Measurements from ENCODE around the gene IPCEF1. TPM values are rescaled to one million over a fixed set of nuclear protein-coding genes. Genes with fewer than 3 reads are reported as not detected.

The IPCEF1 gene
- total RNA-seq, 1 donor from 2014 or later: 0.61 TPM

DNA sequence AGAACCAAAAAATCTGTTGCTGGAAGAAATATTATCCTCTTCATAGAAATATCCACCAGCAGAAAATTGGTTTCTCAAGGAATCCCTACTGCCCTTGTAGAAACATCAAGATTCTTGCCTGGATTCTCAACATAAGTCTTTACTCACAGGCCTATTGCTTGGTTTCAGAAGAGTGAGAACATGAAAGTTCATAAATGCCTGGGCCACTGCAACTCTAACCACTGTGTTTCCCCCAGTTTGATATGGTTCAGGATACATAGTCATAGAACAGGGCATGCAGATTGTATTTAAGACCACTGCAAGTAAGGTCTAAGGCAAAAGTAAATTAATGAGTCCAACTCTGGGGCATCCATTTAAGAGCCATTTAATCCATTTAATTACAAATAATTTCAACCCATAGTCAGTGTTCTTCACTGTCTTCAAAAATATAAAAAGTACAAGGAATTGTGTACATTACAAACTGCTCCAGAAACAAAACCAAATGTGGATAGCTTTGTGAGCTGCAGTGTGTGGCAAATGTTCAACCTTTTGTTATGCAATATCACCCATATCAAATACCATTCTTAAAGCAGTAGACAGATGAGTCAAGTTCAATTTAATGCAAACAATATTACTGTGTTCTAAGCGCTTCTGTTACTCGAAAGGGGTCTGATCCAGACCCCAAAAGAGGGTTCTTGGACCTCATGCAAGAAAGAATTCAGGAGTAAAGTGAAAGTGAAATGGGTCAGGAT lies 234.2 kb downstream of the IPCEF1 start:
- Mint-ChIP-seq H3K36me3 (ENCODE audit: unreplicated experiment) (no peaks in the 10 kb centered on the region), H3K9me3 (ENCODE audit: unreplicated experiment) (no peaks in the 10 kb centered on the region), H3K4me1 (ENCODE audit: low read depth, unreplicated experiment) (no peaks in the 10 kb centered on the region), H3K4me3 (ENCODE audit: unreplicated experiment) (no peak overlapping the region), H3K27me3 (ENCODE audit: unreplicated experiment) (peaks cover 3% of the 10 kb centered on the region), H3K27ac (ENCODE audit: unreplicated experiment) (no peak overlapping the region)
- TF ChIP-seq, protein P1, sequence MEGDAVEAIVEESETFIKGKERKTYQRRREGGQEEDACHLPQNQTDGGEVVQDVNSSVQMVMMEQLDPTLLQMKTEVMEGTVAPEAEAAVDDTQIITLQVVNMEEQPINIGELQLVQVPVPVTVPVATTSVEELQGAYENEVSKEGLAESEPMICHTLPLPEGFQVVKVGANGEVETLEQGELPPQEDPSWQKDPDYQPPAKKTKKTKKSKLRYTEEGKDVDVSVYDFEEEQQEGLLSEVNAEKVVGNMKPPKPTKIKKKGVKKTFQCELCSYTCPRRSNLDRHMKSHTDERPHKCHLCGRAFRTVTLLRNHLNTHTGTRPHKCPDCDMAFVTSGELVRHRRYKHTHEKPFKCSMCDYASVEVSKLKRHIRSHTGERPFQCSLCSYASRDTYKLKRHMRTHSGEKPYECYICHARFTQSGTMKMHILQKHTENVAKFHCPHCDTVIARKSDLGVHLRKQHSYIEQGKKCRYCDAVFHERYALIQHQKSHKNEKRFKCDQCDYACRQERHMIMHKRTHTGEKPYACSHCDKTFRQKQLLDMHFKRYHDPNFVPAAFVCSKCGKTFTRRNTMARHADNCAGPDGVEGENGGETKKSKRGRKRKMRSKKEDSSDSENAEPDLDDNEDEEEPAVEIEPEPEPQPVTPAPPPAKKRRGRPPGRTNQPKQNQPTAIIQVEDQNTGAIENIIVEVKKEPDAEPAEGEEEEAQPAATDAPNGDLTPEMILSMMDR (IDR thresholded peaks at IDR 0.05; ENCODE audit: partially characterized antibody, unreplicated experiment): no peak
- no peak for DNase-seq

DNA sequence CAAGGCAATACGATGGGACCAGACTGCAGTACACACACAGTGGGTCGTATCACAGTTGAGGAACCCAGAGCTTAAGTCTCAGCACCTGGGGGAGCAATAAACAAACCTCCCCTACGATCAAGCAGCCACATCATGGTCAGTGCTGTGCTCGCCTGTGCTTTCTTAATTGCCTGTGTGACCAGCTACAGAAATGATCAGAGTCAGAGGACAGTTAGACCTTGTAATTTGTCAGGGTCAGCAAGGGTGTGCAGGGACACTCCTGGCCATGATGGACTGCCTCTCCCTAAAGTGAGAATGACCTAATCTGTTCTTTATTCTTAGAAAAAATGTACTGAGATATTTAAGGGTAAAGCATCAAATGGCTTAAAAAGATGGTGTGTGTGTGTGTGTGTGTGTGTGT lies 239.1 kb downstream of the IPCEF1 start:
- TF ChIP-seq, protein P1 (IDR thresholded peaks at IDR 0.05; ENCODE audit: partially characterized antibody, unreplicated experiment): no peak
- H3K27ac Mint-ChIP-seq (ENCODE audit: unreplicated experiment): no peak overlapping the region
- H3K4me1 Mint-ChIP-seq (ENCODE audit: low read depth, unreplicated experiment): no peaks in the 10 kb centered on the region
- no peaks in the 10 kb centered on the region for H3K9me3 Mint-ChIP-seq (ENCODE audit: unreplicated experiment)
- no peaks in the 10 kb centered on the region for H3K27me3 Mint-ChIP-seq (ENCODE audit: unreplicated experiment)
- no peak for DNase-seq
- H3K4me3 Mint-ChIP-seq (ENCODE audit: unreplicated experiment): no peak overlapping the region
- H3K36me3 Mint-ChIP-seq (ENCODE audit: unreplicated experiment): no peaks in the 10 kb centered on the region

DNA sequence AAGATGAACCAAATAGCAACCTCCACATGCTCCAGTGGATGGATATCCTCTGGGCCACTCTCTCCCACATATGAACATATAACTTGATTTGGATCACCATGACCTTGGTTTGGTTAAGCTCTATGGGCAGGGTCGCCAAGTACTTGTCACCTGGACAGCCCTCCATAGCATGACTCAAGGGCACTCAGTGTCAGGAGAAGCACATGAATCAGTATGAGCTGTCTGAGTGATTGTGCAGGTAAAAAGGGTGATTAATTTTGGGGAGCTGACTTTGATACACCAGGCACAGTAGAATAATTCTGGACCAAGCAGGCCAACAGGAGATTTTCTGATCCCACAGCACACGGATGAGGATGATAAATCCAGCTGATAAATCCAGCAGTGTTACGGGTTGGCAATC lies 243.2 kb downstream of the IPCEF1 start:
- TF ChIP-seq, protein P1 (IDR thresholded peaks at IDR 0.05; ENCODE audit: partially characterized antibody, unreplicated experiment): no peak
- no peaks in the 10 kb centered on the region for H3K27me3 Mint-ChIP-seq (ENCODE audit: unreplicated experiment)

DNA sequence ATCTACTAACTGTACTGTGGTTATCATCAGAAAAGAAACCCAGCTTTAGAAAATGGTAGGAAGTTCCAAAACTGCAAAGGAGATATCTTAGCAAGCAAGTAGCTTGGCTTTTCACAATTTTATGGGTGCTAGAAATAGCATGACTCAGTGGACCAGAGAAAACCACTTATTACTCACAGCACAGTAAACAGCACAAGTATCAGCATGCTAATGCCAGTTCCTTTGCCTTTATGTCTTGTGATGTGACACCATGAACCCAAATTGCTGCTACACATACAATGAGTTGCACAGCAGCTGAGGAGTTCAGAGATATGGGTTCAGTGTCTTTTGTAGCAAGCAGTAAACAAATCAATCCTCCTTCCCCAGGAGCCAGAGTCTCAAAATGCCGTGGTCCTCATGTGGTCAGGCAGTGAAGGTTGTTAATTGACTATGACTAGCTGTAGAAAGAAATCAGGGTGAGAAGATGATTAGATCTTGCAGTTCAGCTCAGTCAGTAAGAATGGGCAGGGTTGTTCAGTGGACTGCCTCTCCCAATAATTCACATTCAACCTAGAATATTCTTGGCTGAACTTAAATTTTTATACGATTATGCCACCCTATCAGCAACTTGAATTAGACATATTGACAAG lies 244.3 kb downstream of the IPCEF1 start:
- TF ChIP-seq, protein P1 (IDR thresholded peaks at IDR 0.05; ENCODE audit: partially characterized antibody, unreplicated experiment): no peak
- no peaks in the 10 kb centered on the region for H3K9me3 Mint-ChIP-seq (ENCODE audit: unreplicated experiment)
- H3K27ac Mint-ChIP-seq (ENCODE audit: unreplicated experiment): no peak overlapping the region
- H3K27me3 Mint-ChIP-seq (ENCODE audit: unreplicated experiment): no peaks in the 10 kb centered on the region
- H3K36me3 Mint-ChIP-seq (ENCODE audit: unreplicated experiment): no peaks in the 10 kb centered on the region
- no peak for DNase-seq
- no peaks in the 10 kb centered on the region for H3K4me1 Mint-ChIP-seq (ENCODE audit: low read depth, unreplicated experiment)
- no peak overlapping the region for H3K4me3 Mint-ChIP-seq (ENCODE audit: unreplicated experiment)

More for the DNA sequence above, 243.2 kb downstream of the IPCEF1 start:
- no peaks in the 10 kb centered on the region for H3K9me3 Mint-ChIP-seq (ENCODE audit: unreplicated experiment)
- no peak overlapping the region for H3K27ac Mint-ChIP-seq (ENCODE audit: unreplicated experiment)
- no peaks in the 10 kb centered on the region for H3K4me1 Mint-ChIP-seq (ENCODE audit: low read depth, unreplicated experiment)
- H3K36me3 Mint-ChIP-seq (ENCODE audit: unreplicated experiment): no peaks in the 10 kb centered on the region
- no peak for DNase-seq
- H3K4me3 Mint-ChIP-seq (ENCODE audit: unreplicated experiment): no peak overlapping the region

DNA sequence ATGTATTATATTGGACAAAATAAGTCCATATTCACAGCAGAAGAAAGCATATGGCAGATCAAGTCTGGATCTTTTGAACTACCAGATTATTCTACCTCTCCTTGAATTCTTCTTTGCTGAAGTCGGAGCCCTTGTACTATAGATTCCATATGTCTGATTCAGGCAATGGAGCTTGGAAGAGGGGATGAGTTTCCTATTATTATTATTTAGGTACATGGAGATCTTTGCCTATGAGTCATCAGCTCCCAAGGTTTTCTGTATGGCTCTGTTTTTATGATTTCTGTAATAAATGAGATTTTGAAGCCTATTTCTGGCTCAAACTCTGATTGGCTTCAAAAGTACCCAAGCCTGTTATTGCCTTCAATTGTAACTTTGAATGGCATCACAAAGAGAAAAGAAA lies 245.6 kb downstream of the IPCEF1 start:
- TF ChIP-seq, protein P1 (IDR thresholded peaks at IDR 0.05; ENCODE audit: partially characterized antibody, unreplicated experiment): no peak
- H3K4me3 Mint-ChIP-seq (ENCODE audit: unreplicated experiment): no peak overlapping the region
- H3K9me3 Mint-ChIP-seq (ENCODE audit: unreplicated experiment): no peaks in the 10 kb centered on the region
- H3K4me1 Mint-ChIP-seq (ENCODE audit: low read depth, unreplicated experiment): no peaks in the 10 kb centered on the region
- DNase-seq: no peak
- H3K27me3 Mint-ChIP-seq (ENCODE audit: unreplicated experiment): no peaks in the 10 kb centered on the region
- H3K36me3 Mint-ChIP-seq (ENCODE audit: unreplicated experiment): no peaks in the 10 kb centered on the region
- no peak overlapping the region for H3K27ac Mint-ChIP-seq (ENCODE audit: unreplicated experiment)

Measured in glutamatergic neuron (in vitro differentiated cells).